ENCODE results near the gene BAIAP2L1. TPM values are rescaled to one million over a fixed set of nuclear protein-coding genes. Genes with fewer than 3 reads are reported as not detected.

The BAIAP2L1 gene
- total and polyA plus RNA-seq, 9 of the 15 experiments (the other 6 are each of a cell fraction or from before 2014, with no cell fraction given), result 4.2 to 29.8 (median 15.5) TPM

DNA sequence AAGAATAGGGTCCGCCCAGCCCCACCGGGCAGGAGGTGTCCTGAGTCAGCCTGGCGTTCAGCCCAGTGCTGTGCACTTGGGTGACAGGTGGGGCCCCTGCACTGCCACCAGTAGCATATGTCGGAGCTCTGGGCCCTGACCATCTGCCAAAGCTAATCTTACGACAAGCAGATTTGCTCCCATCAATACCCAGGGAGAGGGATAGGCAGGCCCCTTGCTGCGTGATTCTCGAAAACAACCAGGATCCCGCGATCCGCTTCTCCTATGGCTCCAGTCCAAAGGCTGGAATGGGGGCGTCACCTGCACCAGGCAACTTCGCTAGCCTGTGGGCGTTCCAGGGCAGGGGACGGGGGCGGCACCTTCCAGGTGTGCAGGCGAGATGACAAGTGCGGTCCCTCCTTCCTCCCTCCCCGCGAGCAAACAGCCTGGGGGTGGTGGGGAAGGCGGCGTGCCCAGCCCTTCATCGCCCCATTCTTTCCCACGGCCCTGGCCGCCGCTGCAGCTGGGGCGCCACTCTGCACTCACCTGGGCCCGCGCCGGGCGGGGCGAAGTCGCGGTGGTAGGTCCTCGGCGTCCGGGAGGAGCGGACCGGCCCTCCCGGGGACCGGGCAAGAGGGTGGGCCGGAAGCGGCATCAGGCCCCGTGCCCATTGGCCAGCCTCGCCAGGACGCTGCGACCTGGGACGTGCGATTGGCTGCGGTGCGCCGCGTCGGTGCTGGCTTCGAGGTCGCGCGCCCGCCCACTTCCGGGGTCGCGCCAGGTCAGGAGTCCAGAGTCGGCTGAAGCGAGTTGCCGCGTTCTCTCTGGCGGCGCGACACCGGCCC, 149.1 kb downstream of the BAIAP2L1 start, which contains the start of gene TECPR1 (continued):
- TF ChIP-seq, protein P1, sequence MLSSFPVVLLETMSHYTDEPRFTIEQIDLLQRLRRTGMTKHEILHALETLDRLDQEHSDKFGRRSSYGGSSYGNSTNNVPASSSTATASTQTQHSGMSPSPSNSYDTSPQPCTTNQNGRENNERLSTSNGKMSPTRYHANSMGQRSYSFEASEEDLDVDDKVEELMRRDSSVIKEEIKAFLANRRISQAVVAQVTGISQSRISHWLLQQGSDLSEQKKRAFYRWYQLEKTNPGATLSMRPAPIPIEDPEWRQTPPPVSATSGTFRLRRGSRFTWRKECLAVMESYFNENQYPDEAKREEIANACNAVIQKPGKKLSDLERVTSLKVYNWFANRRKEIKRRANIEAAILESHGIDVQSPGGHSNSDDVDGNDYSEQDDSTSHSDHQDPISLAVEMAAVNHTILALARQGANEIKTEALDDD (IDR thresholded peaks at IDR 0.05), result no peak
- TF ChIP-seq XRCC5 (IDR thresholded peaks at IDR 0.05; ENCODE audit: low read depth, low read length) (no peak), CAMTA2 (CRISPR knock-in tag; conservative IDR thresholded peaks at IDR 0.05) (no peak), TAF15 (IDR thresholded peaks at IDR 0.05; ENCODE audit: low read depth, low read length) (no peak), MTA3 (IDR thresholded peaks at IDR 0.05; ENCODE audit: borderline replicate concordance) (0 out of 2 replicates have a peak, but pooled peaks have one; percentile 52), ETV5 (CRISPR knock-in tag; IDR thresholded peaks at IDR 0.05; ENCODE audit: low read depth) (no peak), EGR1 (conservative IDR thresholded peaks at IDR 0.05) (peak; percentile 28; the same call in 1 of the 2 replicates), PRMT5 (CRISPR knock-in tag; IDR thresholded peaks at IDR 0.05) (no peak), ADNP (tag; IDR thresholded peaks at IDR 0.05) (no peak)
- TF ChIP-seq, protein P2, sequence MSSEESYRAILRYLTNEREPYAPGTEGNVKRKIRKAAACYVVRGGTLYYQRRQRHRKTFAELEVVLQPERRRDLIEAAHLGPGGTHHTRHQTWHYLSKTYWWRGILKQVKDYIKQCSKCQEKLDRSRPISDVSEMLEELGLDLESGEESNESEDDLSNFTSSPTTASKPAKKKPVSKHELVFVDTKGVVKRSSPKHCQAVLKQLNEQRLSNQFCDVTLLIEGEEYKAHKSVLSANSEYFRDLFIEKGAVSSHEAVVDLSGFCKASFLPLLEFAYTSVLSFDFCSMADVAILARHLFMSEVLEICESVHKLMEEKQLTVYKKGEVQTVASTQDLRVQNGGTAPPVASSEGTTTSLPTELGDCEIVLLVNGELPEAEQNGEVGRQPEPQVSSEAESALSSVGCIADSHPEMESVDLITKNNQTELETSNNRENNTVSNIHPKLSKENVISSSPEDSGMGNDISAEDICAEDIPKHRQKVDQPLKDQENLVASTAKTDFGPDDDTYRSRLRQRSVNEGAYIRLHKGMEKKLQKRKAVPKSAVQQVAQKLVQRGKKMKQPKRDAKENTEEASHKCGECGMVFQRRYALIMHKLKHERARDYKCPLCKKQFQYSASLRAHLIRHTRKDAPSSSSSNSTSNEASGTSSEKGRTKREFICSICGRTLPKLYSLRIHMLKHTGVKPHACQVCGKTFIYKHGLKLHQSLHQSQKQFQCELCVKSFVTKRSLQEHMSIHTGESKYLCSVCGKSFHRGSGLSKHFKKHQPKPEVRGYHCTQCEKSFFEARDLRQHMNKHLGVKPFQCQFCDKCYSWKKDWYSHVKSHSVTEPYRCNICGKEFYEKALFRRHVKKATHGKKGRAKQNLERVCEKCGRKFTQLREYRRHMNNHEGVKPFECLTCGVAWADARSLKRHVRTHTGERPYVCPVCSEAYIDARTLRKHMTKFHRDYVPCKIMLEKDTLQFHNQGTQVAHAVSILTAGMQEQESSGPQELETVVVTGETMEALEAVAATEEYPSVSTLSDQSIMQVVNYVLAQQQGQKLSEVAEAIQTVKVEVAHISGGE (CRISPR knock-in tag; IDR thresholded peaks at IDR 0.05), result peak; percentile 81 to 95 (median 93); a peak in 5 of 6 replicates
- TF ChIP-seq, protein P3, sequence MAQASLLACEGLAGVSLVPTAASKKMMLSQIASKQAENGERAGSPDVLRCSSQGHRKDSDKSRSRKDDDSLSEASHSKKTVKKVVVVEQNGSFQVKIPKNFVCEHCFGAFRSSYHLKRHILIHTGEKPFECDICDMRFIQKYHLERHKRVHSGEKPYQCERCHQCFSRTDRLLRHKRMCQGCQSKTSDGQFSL (CRISPR knock-in tag; IDR thresholded peaks at IDR 0.05), result no peak
- TF ChIP-seq, protein P3 (tag; IDR thresholded peaks at IDR 0.05), result no peak
- TF ChIP-seq, protein P4, sequence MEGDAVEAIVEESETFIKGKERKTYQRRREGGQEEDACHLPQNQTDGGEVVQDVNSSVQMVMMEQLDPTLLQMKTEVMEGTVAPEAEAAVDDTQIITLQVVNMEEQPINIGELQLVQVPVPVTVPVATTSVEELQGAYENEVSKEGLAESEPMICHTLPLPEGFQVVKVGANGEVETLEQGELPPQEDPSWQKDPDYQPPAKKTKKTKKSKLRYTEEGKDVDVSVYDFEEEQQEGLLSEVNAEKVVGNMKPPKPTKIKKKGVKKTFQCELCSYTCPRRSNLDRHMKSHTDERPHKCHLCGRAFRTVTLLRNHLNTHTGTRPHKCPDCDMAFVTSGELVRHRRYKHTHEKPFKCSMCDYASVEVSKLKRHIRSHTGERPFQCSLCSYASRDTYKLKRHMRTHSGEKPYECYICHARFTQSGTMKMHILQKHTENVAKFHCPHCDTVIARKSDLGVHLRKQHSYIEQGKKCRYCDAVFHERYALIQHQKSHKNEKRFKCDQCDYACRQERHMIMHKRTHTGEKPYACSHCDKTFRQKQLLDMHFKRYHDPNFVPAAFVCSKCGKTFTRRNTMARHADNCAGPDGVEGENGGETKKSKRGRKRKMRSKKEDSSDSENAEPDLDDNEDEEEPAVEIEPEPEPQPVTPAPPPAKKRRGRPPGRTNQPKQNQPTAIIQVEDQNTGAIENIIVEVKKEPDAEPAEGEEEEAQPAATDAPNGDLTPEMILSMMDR (IDR thresholded peaks at IDR 0.05 in 2 of 3, conservative IDR thresholded peaks at IDR 0.05 in 1 of 3; ENCODE audit: insufficient read depth in 2 of 3, low read depth in 1 of 3, low read length in 3 of 3), result no peak
- TF ChIP-seq, protein P5, sequence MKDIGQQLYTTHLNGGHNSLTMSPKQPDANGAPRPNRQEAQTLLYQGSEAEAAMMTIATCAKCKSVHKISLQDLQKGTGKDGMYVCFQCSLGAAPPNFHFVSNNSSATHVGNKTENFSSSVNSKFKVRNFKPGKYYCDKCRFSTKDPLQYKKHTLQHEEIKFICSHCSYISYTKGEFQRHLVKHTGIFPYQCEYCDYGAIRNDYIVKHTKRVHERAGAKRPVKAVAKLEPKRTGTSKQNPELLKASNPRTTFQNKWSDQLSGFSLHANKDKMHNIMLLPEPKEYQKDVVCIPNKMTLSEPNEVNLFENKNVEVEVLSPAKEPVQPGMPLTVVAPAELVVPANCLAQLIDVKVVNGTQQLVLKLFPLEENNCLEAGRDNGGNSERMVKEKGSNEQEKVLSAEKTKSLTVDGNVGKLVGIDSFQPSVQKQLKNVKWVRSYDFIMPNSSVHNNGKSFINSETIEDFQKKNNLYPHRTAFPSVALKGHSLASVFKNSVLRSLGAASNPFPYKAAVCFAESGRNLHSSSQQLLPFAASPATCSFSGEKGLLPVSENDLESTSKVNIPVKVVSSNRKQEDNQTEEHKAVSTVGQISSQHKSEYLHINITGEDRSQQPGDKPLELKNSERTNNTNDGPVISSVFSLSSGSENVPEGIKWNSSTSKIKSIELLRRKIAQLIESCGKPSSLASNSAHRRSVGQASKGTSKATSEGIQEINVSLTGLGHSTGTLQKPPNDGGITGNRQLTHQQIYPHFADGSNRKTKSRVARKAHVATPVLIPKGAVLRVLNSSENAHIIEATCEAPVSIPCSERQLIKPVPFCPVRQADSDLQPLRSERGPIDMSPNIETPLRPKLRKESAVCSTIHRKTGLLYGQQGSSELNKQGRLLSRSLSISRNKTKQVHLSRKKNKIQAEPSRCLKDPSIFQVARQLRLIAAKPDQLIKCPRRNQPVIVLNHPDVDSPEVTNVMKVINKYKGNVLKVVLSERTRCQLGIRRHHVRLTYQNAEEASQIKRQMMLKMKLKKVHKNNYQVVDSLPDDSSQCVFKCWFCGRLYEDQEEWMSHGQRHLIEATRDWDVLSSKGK (CRISPR knock-in tag; IDR thresholded peaks at IDR 0.05), result no peak
